HepG2 (cell line): ENCODE data around the gene SFXN1. TPM values are rescaled to one million over a fixed set of nuclear protein-coding genes. Genes with fewer than 3 reads are reported as not detected.

Experiments used
- BCL6 ChIP-seq: IDR thresholded peaks from 2 replicates; pipeline ENCODE4 v1.6.1; 2016; ENCODE audit warnings: missing genetic modification reagents, missing compliant biosample characterization
- CBX2 ChIP-seq, 2 experiments: fragments of 200-600 bp in 1 of 2; sonication (generic); formaldehyde crosslinking in 1 of 2; IDR thresholded peaks; 2 replicates each; pipeline versions ENCODE4 v1.7.0 to v1.8.1; 2018 to 2022; ENCODE audit warnings: low read depth in 2 of 2, low read length in 1 of 2, mild to moderate bottlenecking in 1 of 2, missing genetic modification reagents in 1 of 2
- FOSL2 ChIP-seq: sonication (generic); formaldehyde crosslinking; IDR thresholded peaks from 2 replicates; pipeline ENCODE4 v1.4.0; 2020; ENCODE audit warnings: missing genetic modification reagents
- FOXO1 ChIP-seq: sonication (generic); formaldehyde crosslinking; IDR thresholded peaks from 2 replicates; pipeline ENCODE4 v1.4.0; 2020; ENCODE audit warnings: missing genetic modification reagents
- HMG20A ChIP-seq: IDR thresholded peaks from 2 replicates; pipeline ENCODE4 v1.6.1; 2016; ENCODE audit warnings: borderline replicate concordance
- MIXL1 ChIP-seq: IDR thresholded peaks from 2 replicates; pipeline ENCODE4 v1.6.1; 2016
- SOX13 ChIP-seq, 3 experiments: fragments of 450-650 bp in 1 of 3; sonication (generic) in 1 of 3; formaldehyde crosslinking in 1 of 3; IDR thresholded peaks in 2 of 3; conservative IDR thresholded peaks in 1 of 3; 2 replicates each; pipeline versions ENCODE4 v1.5.0 to v1.6.1; 2016 to 2020; ENCODE audit warnings: antibody characterized with exemption in 1 of 3, mild to moderate bottlenecking in 1 of 3, missing compliant biosample characterization in 1 of 3, missing genetic modification reagents in 1 of 3, moderate library complexity in 1 of 3
- TBX3 ChIP-seq: fragments of 450-650 bp; IDR thresholded peaks from 2 replicates; pipeline ENCODE4 v1.6.1; 2017; ENCODE audit warnings: antibody characterized with exemption, mild to moderate bottlenecking, inconsistent platforms, borderline replicate concordance
- ZC3H13 ChIP-seq: sonication (generic); formaldehyde crosslinking; IDR thresholded peaks from 2 replicates; pipeline ENCODE4 v1.8.1; 2023; ENCODE audit warnings: mild to moderate bottlenecking, missing genetic modification reagents, moderate library complexity
- ZNF691 ChIP-seq: sonication (generic); formaldehyde crosslinking; IDR thresholded peaks from 2 replicates; pipeline ENCODE4 v1.4.0; 2020; ENCODE audit warnings: missing genetic modification reagents, low read depth, mild to moderate bottlenecking, borderline replicate concordance
- polyA plus RNA-seq, 8 experiments: library from polyadenylated mRNA; depleted of rRNA in 3 of 8; stranded (reverse) in 7 of 8; unstranded in 1 of 8; fragments of >200 nt; fragmentation: Illumina TruSeq in 4 of 8; extraction: Trizol in 4 of 8; gene quantifications; 2 replicates each; pipeline versions ENCODE4 v1.2.1 to v1.2.3, GENCODE V29; 2011 to 2016; ENCODE audit warnings: low read depth in 4 of 8, missing spikeins in 1 of 8, mixed read lengths in 1 of 8; ENCODE audit not compliant: insufficient read depth in 1 of 8
- total RNA-seq, 5 experiments: library from RNA; depleted of rRNA; stranded (reverse); fragments of >200 nt; fragmentation: Illumina TruSeq; extraction: Trizol; gene quantifications; 2 replicates each; pipeline ENCODE4 v1.2.3, GENCODE V29; 2016; ENCODE audit warnings: low read depth in 1 of 5
- TF ChIP-seq, protein P1 (sequence below): IDR thresholded peaks from 2 replicates; pipeline ENCODE4 v1.6.1; 2018; ENCODE audit warnings: missing genetic modification reagents
- TF ChIP-seq, protein P2 (sequence below): sonication (generic); formaldehyde crosslinking; IDR thresholded peaks from 2 replicates; pipeline ENCODE4 v1.4.0; 2020; ENCODE audit warnings: missing genetic modification reagents, mild to moderate bottlenecking, borderline replicate concordance
- TF ChIP-seq, protein P3 (sequence below): sonication (generic); formaldehyde crosslinking; IDR thresholded peaks from 2 replicates; pipeline ENCODE4 v1.5.0; 2020; ENCODE audit warnings: mild to moderate bottlenecking, missing genetic modification reagents, borderline replicate concordance
- TF ChIP-seq, protein P4 (sequence below): sonication (generic); formaldehyde crosslinking; IDR thresholded peaks from 2 replicates; pipeline ENCODE4 v1.4.0; 2020; ENCODE audit warnings: mild to moderate bottlenecking, missing genetic modification reagents, borderline replicate concordance

SFXN1 gene
- total and polyA plus RNA-seq, 2 of the 13 experiments (the other 11 are each of a cell fraction or from before 2014, with no cell fraction given), result 122 to 135 TPM

DNA sequence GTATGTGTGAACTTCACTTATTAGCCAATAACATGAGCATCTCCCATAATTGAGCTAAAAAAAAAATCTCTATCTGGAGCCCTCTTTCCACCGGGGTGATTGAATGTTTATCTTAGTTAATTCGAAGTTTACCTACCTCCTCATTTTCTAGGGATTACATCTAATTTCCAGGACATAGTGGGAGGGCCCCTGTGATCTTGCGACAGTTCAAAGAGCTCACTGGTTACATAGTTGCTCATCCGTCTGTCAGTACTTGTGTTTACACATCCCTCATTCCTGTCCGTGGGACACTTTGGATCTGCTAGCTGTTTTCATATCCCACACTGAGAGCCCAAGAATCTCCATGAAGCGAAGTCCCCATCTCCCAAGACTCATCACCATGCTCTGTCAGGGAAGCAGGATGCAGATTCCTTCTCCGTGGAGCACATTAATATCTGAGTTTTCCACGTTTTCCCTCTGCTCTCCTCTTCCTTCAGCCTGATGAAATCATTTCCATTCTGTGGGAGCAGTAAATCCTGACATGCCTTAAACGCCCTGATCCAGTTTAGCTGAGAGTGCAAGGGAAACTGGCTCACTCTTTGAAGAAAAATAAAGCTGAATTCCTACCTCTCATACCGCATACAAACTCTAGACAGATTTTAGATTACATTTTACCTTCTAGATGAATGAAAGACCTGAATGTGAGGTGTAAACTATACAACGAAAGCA is 10.2 kb upstream of the SFXN1 start (continued):
- TF ChIP-seq FOXO1 (CRISPR knock-in tag), result peak; percentile 61; the same call in 1 of the 2 replicates
- TF ChIP-seq HMG20A, result peak; percentile 91; the same call in 1 of the 2 replicates
- peak; percentile 84 for TF ChIP-seq FOSL2 (CRISPR knock-in tag)
- no peak for TF ChIP-seq ZC3H13 (CRISPR knock-in tag)
- TF ChIP-seq, protein P1, sequence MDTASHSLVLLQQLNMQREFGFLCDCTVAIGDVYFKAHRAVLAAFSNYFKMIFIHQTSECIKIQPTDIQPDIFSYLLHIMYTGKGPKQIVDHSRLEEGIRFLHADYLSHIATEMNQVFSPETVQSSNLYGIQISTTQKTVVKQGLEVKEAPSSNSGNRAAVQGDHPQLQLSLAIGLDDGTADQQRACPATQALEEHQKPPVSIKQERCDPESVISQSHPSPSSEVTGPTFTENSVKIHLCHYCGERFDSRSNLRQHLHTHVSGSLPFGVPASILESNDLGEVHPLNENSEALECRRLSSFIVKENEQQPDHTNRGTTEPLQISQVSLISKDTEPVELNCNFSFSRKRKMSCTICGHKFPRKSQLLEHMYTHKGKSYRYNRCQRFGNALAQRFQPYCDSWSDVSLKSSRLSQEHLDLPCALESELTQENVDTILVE (CRISPR knock-in tag), result 0 out of 2 replicates have a peak, but pooled peaks have one; percentile 47
- TF ChIP-seq, protein P2, sequence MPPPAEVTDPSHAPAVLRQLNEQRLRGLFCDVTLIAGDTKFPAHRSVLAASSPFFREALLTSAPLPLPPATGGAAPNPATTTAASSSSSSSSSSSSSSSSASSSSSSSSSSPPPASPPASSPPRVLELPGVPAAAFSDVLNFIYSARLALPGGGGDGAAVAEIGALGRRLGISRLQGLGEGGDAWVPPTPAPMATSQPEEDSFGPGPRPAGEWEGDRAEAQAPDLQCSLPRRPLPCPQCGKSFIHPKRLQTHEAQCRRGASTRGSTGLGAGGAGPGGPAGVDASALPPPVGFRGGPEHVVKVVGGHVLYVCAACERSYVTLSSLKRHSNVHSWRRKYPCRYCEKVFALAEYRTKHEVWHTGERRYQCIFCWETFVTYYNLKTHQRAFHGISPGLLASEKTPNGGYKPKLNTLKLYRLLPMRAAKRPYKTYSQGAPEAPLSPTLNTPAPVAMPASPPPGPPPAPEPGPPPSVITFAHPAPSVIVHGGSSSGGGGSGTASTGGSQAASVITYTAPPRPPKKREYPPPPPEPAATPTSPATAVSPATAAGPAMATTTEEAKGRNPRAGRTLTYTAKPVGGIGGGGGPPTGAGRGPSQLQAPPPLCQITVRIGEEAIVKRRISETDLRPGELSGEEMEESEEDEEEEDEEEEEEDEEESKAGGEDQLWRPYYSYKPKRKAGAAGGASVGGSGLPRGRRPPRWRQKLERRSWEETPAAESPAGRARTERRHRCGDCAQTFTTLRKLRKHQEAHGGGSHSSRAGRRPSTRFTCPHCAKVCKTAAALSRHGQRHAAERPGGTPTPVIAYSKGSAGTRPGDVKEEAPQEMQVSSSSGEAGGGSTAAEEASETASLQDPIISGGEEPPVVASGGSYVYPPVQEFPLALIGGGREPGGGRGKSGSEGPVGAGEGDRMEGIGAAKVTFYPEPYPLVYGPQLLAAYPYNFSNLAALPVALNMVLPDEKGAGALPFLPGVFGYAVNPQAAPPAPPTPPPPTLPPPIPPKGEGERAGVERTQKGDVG (CRISPR knock-in tag), result no peak
- TF ChIP-seq BCL6 (CRISPR knock-in tag), result peak; percentile 96
- TF ChIP-seq MIXL1 (CRISPR knock-in tag), result peak; percentile 73
- TF ChIP-seq, protein P3, sequence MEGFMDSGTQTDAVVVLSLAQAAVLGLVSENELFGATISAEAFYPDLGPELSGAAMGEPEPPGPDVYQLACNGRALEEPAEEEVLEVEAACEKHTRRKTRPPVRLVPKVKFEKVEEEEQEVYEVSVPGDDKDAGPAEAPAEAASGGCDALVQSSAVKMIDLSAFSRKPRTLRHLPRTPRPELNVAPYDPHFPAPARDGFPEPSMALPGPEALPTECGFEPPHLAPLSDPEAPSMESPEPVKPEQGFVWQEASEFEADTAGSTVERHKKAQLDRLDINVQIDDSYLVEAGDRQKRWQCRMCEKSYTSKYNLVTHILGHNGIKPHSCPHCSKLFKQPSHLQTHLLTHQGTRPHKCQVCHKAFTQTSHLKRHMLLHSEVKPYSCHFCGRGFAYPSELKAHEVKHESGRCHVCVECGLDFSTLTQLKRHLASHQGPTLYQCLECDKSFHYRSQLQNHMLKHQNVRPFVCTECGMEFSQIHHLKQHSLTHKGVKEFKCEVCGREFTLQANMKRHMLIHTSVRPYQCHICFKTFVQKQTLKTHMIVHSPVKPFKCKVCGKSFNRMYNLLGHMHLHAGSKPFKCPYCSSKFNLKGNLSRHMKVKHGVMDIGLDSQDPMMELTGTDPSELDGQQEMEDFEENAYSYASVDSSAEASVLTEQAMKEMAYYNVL, result peak; percentile 97
- no peak for TF ChIP-seq CBX2 (IDR thresholded peaks at IDR 0.05; ENCODE audit: low read depth, low read length)
- peak; percentile 57; the same call in 1 of the 2 replicates for TF ChIP-seq CBX2 (CRISPR knock-in tag; IDR thresholded peaks at IDR 0.05; ENCODE audit: low read depth)
- TF ChIP-seq ZNF691 (CRISPR knock-in tag), result peak; percentile 31; the same call in 1 of the 2 replicates
- TF ChIP-seq TBX3, result peak; percentile 85; the same call in 1 of the 2 replicates
- peak; percentile 66; the same call in 1 of the 2 replicates for TF ChIP-seq SOX13 (IDR thresholded peaks at IDR 0.05)
- TF ChIP-seq SOX13 (CRISPR knock-in tag; conservative IDR thresholded peaks at IDR 0.05 in 1 of 2, IDR thresholded peaks at IDR 0.05 in 1 of 2), result peak in 1 of 2 experiments; percentile 63; a peak in 2 of 4 replicates
- TF ChIP-seq, protein P4, sequence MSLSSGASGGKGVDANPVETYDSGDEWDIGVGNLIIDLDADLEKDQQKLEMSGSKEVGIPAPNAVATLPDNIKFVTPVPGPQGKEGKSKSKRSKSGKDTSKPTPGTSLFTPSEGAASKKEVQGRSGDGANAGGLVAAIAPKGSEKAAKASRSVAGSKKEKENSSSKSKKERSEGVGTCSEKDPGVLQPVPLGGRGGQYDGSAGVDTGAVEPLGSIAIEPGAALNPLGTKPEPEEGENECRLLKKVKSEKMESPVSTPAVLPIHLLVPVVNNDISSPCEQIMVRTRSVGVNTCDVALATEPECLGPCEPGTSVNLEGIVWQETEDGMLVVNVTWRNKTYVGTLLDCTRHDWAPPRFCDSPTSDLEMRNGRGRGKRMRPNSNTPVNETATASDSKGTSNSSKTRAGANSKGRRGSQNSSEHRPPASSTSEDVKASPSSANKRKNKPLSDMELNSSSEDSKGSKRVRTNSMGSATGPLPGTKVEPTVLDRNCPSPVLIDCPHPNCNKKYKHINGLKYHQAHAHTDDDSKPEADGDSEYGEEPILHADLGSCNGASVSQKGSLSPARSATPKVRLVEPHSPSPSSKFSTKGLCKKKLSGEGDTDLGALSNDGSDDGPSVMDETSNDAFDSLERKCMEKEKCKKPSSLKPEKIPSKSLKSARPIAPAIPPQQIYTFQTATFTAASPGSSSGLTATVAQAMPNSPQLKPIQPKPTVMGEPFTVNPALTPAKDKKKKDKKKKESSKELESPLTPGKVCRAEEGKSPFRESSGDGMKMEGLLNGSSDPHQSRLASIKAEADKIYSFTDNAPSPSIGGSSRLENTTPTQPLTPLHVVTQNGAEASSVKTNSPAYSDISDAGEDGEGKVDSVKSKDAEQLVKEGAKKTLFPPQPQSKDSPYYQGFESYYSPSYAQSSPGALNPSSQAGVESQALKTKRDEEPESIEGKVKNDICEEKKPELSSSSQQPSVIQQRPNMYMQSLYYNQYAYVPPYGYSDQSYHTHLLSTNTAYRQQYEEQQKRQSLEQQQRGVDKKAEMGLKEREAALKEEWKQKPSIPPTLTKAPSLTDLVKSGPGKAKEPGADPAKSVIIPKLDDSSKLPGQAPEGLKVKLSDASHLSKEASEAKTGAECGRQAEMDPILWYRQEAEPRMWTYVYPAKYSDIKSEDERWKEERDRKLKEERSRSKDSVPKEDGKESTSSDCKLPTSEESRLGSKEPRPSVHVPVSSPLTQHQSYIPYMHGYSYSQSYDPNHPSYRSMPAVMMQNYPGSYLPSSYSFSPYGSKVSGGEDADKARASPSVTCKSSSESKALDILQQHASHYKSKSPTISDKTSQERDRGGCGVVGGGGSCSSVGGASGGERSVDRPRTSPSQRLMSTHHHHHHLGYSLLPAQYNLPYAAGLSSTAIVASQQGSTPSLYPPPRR (CRISPR knock-in tag), result peak; percentile 99
